H9 (cell line): Measurements from ENCODE around the gene ASCC1. TPM values are rescaled to one million over a fixed set of nuclear protein-coding genes. Genes with fewer than 3 reads are reported as not detected.

ENCODE experiments used
- DNase-seq: peaks from one replicate; pipeline ENCODE4 v3.0.0-alpha.2; 2017
- H2AFZ ChIP-seq: one replicate; pipeline ENCODE4 v1.6.1; 2013; ENCODE audit warnings: mild to moderate bottlenecking, low read length, control low read depth, moderate library complexity
- H2AK5ac ChIP-seq: 2 replicates; pipeline ENCODE4 v1.6.1; 2013; ENCODE audit warnings: low read length, control low read depth, mixed read lengths; ENCODE audit not compliant: insufficient read length
- H2BK120ac ChIP-seq: one replicate; pipeline ENCODE4 v1.6.1; 2013; ENCODE audit warnings: low read depth, mild to moderate bottlenecking, low read length, control low read depth, inconsistent platforms; ENCODE audit not compliant: poor library complexity, severe bottlenecking
- H2BK12ac ChIP-seq: 2 replicates; pipeline ENCODE4 v1.6.1; 2013; ENCODE audit warnings: low read length, control low read depth, mixed read lengths, low read depth; ENCODE audit not compliant: insufficient read length
- H2BK15ac ChIP-seq: 2 replicates; pipeline ENCODE4 v1.6.1; 2013; ENCODE audit warnings: low read depth, low read length, control low read depth
- H2BK20ac ChIP-seq: one replicate; pipeline ENCODE4 v1.6.1; 2013; ENCODE audit warnings: low read depth, mild to moderate bottlenecking, low read length, control low read depth, inconsistent platforms; ENCODE audit not compliant: poor library complexity, severe bottlenecking
- H2BK5ac ChIP-seq: 2 replicates; pipeline ENCODE4 v1.6.1; 2013; ENCODE audit warnings: low read length, control low read depth, mixed read lengths; ENCODE audit not compliant: insufficient read length
- H3K14ac ChIP-seq: 2 replicates; pipeline ENCODE4 v1.6.1; 2013; ENCODE audit warnings: low read length, control low read depth; ENCODE audit not compliant: insufficient read depth
- H3K18ac ChIP-seq: 2 replicates; pipeline ENCODE4 v1.6.1; 2013; ENCODE audit warnings: low read depth, mild to moderate bottlenecking, mixed read lengths, low read length, control low read depth; ENCODE audit not compliant: insufficient read length
- H3K23ac ChIP-seq: 2 replicates; pipeline ENCODE4 v1.6.1; 2013; ENCODE audit warnings: low read length, control low read depth, mixed read lengths, low read depth; ENCODE audit not compliant: insufficient read length
- H3K23me2 ChIP-seq: 2 replicates; pipeline ENCODE4 v1.6.1; 2013; ENCODE audit warnings: low read depth, mild to moderate bottlenecking, mixed read lengths, low read length, control low read depth; ENCODE audit not compliant: insufficient read length, poor library complexity, severe bottlenecking
- H3K27ac ChIP-seq: 2 replicates; pipeline ENCODE4 v1.5.1; 2013; ENCODE audit warnings: low read length, control low read depth, mixed read lengths, low read depth; ENCODE audit not compliant: insufficient read length
- H3K27me3 ChIP-seq: 2 replicates; pipeline ENCODE4 v1.6.1; 2013; ENCODE audit warnings: low read length, control low read depth, inconsistent platforms; ENCODE audit not compliant: insufficient read depth
- H3K4ac ChIP-seq: 2 replicates; pipeline ENCODE4 v1.6.1; 2013; ENCODE audit warnings: low read depth, mild to moderate bottlenecking, control low read depth, inconsistent platforms, low read length, moderate library complexity
- H3K4me1 ChIP-seq: 2 replicates; pipeline ENCODE4 v1.6.1; 2013; ENCODE audit warnings: low read length, control low read depth, inconsistent platforms; ENCODE audit not compliant: insufficient read depth
- H3K4me2 ChIP-seq: 2 replicates; pipeline ENCODE4 v1.6.1; 2013; ENCODE audit warnings: low read length, control low read depth, mixed read lengths; ENCODE audit not compliant: insufficient read length, insufficient read depth
- H3K56ac ChIP-seq: 2 replicates; pipeline ENCODE4 v1.6.1; 2013; ENCODE audit warnings: low read depth, mild to moderate bottlenecking, mixed read lengths, low read length, control low read depth; ENCODE audit not compliant: insufficient read length
- H3K79me1 ChIP-seq: 2 replicates; pipeline ENCODE4 v1.6.1; 2013; ENCODE audit warnings: low read depth, mild to moderate bottlenecking, moderate library complexity, low read length, control low read depth, inconsistent platforms; ENCODE audit not compliant: insufficient read depth, poor library complexity, severe bottlenecking
- H3K79me2 ChIP-seq: 2 replicates; pipeline ENCODE4 v1.6.1; 2013; ENCODE audit warnings: low read length, control low read depth, inconsistent platforms; ENCODE audit not compliant: insufficient read depth
- H3K9ac ChIP-seq: 2 replicates; pipeline ENCODE4 v1.6.1; 2013; ENCODE audit warnings: low read length, control low read depth, mixed read lengths; ENCODE audit not compliant: insufficient read length; ENCODE audit errors: extremely low read depth
- H3K9me3 ChIP-seq: one replicate; pipeline ENCODE4 v1.6.1; 2013; ENCODE audit warnings: low read depth, low read length, inconsistent platforms; ENCODE audit not compliant: control insufficient read depth
- H3T11ph ChIP-seq: one replicate; pipeline ENCODE4 v1.6.1; 2013; ENCODE audit warnings: mild to moderate bottlenecking, low read length, control low read depth, inconsistent platforms
- H4K20me1 ChIP-seq: one replicate; pipeline ENCODE4 v1.6.1; 2013; ENCODE audit not compliant: control insufficient read depth, insufficient read length, insufficient read depth
- H4K5ac ChIP-seq: 2 replicates; pipeline ENCODE4 v1.6.1; 2013; ENCODE audit warnings: low read depth, mild to moderate bottlenecking, mixed read lengths, low read length, control low read depth; ENCODE audit not compliant: insufficient read length
- H4K8ac ChIP-seq: replicated peaks from 2 replicates; pipeline ENCODE4 v1.6.1; 2013; ENCODE audit warnings: low read length, control low read depth, mixed read lengths, low read depth; ENCODE audit not compliant: insufficient read length
- H4K91ac ChIP-seq: 2 replicates; pipeline ENCODE4 v1.6.1; 2013; ENCODE audit warnings: low read depth, mild to moderate bottlenecking, moderate library complexity, mixed read lengths, low read length, control low read depth; ENCODE audit not compliant: insufficient read length
- H3K27ac Mint-ChIP-seq, 3 experiments: 2 replicates in 2 of 3; 3 replicates in 1 of 3; pipeline ENCODE4 v1.8.0; 2020 to 2021; ENCODE audit warnings: mixed read lengths in 3 of 3, mild to moderate bottlenecking in 1 of 3, moderate library complexity in 1 of 3
- H3K27me3 Mint-ChIP-seq: 2 replicates; pipeline ENCODE4 v1.8.0; 2021; ENCODE audit warnings: low read depth, mild to moderate bottlenecking, moderate library complexity, mixed read lengths
- H3K36me3 Mint-ChIP-seq, 3 experiments: 2 replicates in 2 of 3; 3 replicates in 1 of 3; pipeline ENCODE4 v1.8.0; 2020 to 2021; ENCODE audit warnings: low read depth in 3 of 3, mixed read lengths in 3 of 3; ENCODE audit not compliant: insufficient read depth in 1 of 3
- H3K4me1 Mint-ChIP-seq, 2 experiments: 2 replicates each; pipeline ENCODE4 v1.8.0; 2020; ENCODE audit warnings: mixed read lengths in 2 of 2
- H3K4me3 Mint-ChIP-seq, 2 experiments: 2 replicates in 1 of 2; 3 replicates in 1 of 2; pipeline ENCODE4 v1.8.0; 2020 to 2021; ENCODE audit warnings: mild to moderate bottlenecking in 2 of 2, mixed read lengths in 2 of 2, moderate library complexity in 1 of 2
- H3K9me3 Mint-ChIP-seq, 2 experiments: 2 replicates in 1 of 2; 3 replicates in 1 of 2; pipeline ENCODE4 v1.8.0; 2020; ENCODE audit warnings: mild to moderate bottlenecking in 2 of 2, mixed read lengths in 2 of 2, moderate library complexity in 1 of 2
- WGBS: extraction: QIAGEN DNeasy Blood & Tissue Kit; methylation state at CpG from one replicate; pipeline ENCODE4 v1.1.7; 2013; ENCODE audit warnings: missing lambda C conversion rate, low lambda C conversion rate, mixed read lengths; ENCODE audit not compliant: insufficient read length; ENCODE audit errors: extremely low coverage; 5-methylcytosine and 5-hydroxymethylcytosine counted together
- total RNA-seq: library from RNA; stranded (reverse); gene quantifications from 2 replicates; pipeline ENCODE4 v1.2.1, GENCODE V29; 2021
- TF ChIP-seq, protein P1 (sequence below): fragments of 200-600 bp; sonication (generic); conservative IDR thresholded peaks from 3 replicates; pipeline ENCODE4 v1.8.0; 2021; ENCODE audit warnings: antibody characterized with exemption, mild to moderate bottlenecking

The ASCC1 gene
- total RNA-seq, 1 experiment from 2014 or later = 41.2 TPM

DNA sequence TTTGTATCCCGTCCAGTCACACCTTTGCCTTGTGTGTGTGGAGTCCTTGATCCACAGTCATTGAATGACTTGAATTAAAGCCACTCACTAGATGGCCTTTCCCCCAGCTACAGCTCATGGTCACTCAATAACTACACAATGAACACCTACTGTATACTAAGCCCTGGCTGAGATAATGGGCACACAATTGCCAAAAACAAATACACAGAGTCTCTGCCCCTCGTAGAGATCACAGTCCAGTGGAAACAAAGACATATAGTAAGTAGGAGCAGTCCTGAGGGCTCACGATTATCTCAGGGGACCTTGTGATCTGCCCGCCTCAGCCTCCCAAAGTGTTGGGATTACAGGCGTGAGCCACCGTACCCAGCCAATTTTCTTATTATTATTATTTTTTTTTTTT is 35.6 kb upstream of the ASCC1 start:
- no CpG with 5 or more reads among the region's 6 CpGs for WGBS
- Histone ChIP-seq H3K23ac (no peak overlapping the region), H3K14ac (no peak overlapping the region), H3K27ac (no peak overlapping the region), H2BK20ac (no peak overlapping the region), H3K27me3 (no peaks in the 10 kb centered on the region), H2BK12ac (no peak overlapping the region), H3K4me1 (peaks cover 7% of the 10 kb centered on the region; the same call in 1 of the 2 replicates), H3K9ac (no peak overlapping the region), H2BK5ac (no peak overlapping the region), H4K5ac (no peak overlapping the region), H3K56ac (no peak overlapping the region), H3K4me2 (no peak overlapping the region), H3K23me2 (no peaks in the 10 kb centered on the region), H3T11ph (no peak overlapping the region), H4K8ac (no peak overlapping the region), H2AFZ (no peak overlapping the region), H3K79me1 (no peaks in the 10 kb centered on the region), H3K18ac (no peak overlapping the region), H2BK15ac (no peak overlapping the region), H2BK120ac (no peak overlapping the region), H3K79me2 (no peaks in the 10 kb centered on the region), H2AK5ac (no peak overlapping the region), H3K9me3 (no peaks in the 10 kb centered on the region), H3K4ac (no peak overlapping the region), H4K20me1 (no peaks in the 10 kb centered on the region), H4K91ac (no peak overlapping the region)
- H3K9me3 Mint-ChIP-seq = no peaks in the 10 kb centered on the region; a peak in 1 of 5 replicates
- TF ChIP-seq, protein P1, sequence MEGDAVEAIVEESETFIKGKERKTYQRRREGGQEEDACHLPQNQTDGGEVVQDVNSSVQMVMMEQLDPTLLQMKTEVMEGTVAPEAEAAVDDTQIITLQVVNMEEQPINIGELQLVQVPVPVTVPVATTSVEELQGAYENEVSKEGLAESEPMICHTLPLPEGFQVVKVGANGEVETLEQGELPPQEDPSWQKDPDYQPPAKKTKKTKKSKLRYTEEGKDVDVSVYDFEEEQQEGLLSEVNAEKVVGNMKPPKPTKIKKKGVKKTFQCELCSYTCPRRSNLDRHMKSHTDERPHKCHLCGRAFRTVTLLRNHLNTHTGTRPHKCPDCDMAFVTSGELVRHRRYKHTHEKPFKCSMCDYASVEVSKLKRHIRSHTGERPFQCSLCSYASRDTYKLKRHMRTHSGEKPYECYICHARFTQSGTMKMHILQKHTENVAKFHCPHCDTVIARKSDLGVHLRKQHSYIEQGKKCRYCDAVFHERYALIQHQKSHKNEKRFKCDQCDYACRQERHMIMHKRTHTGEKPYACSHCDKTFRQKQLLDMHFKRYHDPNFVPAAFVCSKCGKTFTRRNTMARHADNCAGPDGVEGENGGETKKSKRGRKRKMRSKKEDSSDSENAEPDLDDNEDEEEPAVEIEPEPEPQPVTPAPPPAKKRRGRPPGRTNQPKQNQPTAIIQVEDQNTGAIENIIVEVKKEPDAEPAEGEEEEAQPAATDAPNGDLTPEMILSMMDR = no peak
- H3K36me3 Mint-ChIP-seq = no peaks in the 10 kb centered on the region
- DNase-seq = no peak
- H3K4me3 Mint-ChIP-seq = no peak overlapping the region
- H3K4me1 Mint-ChIP-seq = peaks cover 31 to 45% of the 10 kb centered on the region in 2 experiments
- no peak overlapping the region for H3K27ac Mint-ChIP-seq
- no peaks in the 10 kb centered on the region for H3K27me3 Mint-ChIP-seq
